DMS 273 (cell line): ENCODE measurements around the gene GCH1.
A peak's percentile ranks its signal among the peaks of the same experiment; 100 is the strongest.
"Not testable (repeated sequence)": the region's sequence is repeated elsewhere in the genome, so short reads cannot be mapped to it uniquely, and the experiment has no call there.

ENCODE experiments used
- DNase-seq: peaks from one replicate; lab custom pipeline; 2025; ENCODE audit not compliant: unreplicated experiment; lab: John Stamatoyannopoulos, UW

GCH1 gene

DNA sequence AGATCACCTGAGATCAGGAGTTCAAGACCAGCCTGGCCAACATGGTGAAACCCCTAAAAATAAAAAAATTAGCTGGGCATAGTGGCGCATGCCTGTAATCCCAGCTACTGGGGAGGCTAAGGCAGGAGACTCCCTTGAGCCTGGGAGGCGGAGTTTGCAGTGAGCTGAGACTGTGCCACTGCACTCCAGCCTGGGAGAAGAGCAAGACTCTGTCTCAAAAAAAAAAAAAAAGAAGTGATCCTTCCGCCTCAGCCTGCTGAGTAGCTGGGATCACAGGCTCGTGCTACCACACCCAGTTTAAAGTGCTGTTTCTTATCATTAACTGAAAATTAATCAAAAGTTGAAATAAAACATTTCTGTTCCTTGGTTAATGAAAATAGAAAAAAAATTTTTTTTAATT is 6.3 kb upstream of the GCH1 start:
- DNase-seq = not testable (repeated sequence)

DNA sequence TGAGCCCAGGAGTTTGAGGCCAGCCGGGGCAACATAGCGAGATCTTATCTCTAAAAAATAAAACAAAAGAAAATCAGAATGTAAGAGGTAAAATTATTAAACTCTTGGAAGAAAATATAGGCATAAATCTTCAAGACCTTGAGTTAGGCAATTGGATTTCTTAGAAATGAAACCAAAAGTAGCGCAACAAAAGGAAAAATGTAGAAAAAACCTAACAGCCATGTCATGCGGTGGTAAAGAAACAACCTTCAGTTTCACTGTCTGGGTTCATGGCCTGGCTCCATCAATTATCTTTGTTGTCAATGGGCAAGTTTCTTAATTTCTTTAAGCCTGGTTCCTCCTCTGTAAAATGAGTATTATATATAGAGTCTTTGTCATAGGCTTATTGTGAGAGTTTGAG is 5.6 kb upstream of the GCH1 start:
- DNase-seq = no peak

DNA sequence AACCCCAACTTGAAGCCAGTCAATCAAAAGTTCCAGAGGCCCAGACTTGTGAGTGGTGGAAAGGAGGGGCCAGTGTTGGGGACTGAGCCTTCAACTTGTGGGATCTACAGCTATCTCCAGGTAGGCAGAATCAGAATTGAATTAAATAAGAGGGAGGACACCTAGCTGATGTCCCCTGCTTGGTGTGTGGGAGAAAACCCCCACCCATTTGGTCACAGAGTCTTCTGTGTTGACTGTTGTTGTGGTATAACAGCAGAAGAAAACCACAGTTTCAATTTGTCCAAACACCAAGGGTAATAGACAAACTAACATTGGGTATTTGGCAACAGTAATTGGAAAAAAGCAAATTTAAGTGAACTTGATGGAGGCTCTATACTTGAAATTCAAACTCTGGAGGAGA is 3.4 kb upstream of the GCH1 start:
- DNase-seq = no peak

DNA sequence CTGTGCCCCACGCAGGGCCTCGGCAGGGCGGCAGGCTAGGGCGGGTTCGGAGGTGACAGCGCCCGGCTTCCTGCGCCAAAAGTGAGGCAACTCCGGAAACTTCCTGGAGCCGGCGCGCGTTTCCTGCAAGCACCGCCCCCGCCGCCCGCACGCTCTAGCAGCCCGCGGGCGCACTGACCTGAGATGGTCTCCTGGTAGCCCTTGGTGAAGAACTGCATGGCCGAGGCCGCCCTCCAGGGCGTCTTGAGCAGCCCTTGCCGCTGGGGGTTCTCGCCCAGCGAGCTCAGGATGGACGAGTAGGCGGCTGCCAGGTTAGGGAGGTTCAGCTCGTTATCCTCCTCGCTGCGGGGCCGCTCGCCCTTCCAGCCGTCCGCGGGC is 494 bp downstream of the GCH1 start:
- peak; percentile 85 for DNase-seq

DNA sequence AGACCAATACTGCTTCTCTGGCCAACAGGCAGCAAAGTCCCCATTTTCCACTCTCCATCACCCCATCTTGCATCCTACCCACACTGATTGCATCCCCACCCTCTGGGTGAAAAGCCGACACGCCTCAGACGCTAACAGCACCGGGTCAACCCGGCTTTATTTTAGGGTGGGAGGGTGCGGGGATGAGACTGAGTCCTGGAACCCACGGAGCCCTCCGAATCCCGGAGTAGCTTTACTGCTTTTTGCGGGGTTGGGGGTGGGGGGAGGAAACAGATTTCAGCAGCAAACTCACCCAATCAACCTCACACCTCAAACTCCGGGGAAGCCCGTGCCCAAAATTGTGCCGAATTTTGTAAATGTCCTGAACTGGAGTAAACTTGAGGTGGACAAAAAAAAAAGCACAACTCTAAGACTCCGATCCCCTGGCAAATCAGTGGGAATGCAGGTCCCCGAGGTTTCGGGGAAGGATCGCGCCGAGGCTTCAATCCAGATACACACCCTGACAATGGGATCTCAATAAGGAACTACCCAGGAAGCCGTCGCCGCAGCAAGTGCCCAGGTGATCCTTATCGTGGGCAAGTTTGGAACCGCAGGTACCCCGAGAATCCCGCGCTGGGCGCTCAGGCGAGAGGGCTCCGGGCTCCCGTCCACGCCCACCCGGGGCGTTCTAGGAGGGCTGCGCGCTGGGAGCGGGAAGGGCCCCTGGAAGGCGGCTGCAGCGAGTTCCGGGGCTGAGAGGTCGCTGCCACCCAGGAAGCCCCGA is 1.1 kb downstream of the GCH1 start:
- DNase-seq = no peak

DNA sequence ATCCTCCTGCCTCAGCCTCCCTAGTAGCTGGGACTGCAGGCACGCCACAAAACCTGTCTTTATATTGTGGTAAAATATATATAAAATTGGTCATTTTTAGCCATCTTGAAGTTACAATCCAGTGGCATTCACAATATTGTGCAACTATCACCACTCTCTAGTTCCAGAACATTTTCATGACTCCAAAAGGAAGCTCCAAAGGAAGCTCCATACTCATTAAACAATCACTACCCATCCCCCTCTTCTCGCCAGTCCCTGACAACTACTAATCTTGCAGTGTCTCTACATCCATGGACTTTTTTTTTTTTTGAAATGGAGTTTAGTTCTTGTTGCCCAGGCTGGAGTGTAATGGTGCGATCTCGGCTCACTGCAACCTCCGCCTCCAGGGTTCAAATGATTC is 3.1 kb downstream of the GCH1 start:
- DNase-seq = no peak

DNA sequence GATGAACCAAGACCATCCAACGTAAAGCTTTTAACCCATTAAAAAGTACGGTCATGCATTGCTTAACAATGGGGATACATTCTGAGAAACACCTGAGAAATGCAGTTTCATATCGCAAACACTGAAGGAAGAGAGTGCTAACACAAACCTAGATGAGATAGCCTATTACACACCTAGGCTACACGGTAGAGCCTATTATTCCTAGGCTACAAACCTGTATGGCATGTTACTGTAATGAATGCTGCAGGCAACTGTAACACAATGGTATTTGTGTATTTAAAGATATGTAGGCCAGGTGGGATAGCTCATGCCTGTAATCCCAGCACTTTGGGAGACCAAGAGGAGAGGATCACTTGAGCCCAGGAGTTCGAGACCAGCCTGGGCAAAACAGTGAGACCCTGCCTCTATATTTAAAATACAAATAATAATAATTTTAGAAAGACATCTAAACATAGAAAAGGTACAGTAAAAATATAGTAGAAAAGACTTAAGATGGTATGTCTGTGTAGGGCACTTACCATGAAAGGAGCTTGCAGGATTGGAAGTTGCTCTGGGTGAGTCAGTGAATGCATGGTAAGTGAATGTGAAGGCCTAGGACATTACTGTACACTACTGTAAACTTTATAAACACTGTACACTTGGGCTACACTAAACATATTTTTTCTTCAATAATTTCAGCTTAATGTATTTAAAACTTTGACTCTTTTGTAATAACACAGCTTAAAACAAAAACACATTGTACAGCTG is 4.6 kb downstream of the GCH1 start:
- DNase-seq = not testable (repeated sequence)

DNA sequence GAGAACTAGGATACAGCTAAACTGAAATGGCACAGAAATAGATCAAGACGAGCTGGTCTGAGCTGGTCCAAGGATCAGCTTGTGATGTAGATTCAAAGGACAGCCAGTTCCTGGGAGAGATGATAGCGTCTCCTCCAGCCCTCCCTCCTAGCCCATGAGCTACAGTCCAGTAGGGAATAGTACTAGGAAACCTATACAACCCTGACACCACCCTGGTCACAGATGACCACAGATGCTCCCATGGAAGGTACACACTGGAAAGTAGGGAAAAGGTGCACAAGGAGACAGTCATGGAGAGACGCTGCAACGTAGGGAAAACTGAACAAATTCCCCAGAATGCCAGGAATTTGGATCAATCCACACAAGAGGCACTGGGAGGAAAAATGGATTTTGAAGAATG is 6.9 kb downstream of the GCH1 start:
- DNase-seq = no peak

DNA sequence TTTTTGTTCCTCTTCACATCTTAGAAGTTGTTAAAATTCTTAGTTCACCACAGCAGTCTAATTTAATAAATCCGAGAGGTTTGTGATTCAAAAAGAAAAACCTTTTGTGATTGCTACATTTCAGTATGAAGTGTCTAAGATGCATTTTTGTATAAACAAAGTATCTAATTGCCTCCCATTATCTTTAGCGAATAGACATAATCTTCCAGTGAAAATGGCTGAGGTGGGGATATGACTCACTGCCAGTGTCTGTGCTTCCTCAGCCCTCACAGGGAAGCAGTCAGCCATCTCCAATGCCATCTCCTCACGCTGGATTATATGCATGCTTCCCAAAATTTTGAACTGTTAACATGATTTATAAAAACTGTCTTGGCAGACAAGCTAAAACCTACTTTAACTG is 7.6 kb downstream of the GCH1 start:
- no peak for DNase-seq

DNA sequence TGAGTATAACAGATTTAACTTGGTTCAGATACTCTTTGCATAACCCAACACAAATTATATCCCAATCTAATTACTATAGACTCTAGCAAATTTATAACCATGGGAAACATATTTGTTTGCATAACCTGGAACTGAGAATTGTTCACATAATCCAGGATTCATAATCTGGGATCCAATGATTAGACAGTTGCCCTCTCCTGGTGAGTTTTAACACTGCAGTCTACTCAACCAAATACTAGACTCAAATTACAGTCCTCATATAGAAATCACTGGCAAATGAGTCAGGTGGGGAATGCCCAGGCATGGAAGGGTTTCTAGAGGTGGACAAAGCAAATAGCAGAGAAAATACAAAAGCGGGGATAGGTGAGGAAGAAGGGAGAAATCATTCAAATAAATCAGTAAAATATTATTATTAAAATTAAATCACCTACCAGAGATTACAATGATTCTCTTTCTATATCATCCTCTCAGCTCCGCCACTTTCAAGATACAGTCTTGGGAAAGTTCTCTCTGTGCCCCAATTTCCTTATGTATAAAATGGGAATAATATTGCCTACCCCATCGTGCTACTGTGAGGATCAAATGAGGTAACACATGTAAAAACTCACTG is 9.4 kb downstream of the GCH1 start:
- DNase-seq = peak; percentile 77

DNA sequence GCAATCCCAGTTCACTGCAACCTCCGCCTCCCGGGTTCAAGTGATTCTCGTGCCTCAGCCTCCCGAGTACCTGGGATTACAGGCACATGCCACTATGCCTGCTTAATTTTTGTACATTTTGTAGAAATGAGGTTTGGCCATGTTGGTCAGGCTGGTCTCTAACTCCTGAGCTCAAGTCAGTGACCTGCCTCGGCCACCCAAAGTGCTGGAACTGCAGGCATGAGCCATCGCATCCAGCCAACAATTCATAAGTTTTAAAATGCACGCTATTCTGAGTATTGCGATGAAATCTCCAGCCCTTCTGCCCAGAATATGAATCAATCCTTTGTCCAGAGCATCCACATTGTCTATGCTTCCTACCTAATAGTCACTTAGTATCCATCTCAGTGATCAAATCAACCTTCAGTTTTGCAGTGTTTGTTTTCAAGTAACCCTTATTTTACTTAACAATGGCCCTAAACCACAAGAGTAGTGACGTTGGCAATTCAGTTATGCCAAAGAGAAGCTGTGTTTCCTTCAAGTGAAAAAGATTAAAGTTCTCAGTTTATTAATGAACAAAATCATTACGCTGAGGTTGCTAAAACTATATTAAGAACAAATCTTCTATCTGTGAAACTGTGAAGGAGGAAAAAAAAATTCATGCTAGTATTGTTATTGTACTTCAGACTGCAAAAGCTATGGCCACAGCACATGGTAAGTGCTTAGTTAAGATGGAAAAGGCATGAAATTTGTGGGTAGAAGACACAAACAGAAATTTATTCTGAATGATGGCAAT is 11.0 kb downstream of the GCH1 start:
- no peak for DNase-seq

DNA sequence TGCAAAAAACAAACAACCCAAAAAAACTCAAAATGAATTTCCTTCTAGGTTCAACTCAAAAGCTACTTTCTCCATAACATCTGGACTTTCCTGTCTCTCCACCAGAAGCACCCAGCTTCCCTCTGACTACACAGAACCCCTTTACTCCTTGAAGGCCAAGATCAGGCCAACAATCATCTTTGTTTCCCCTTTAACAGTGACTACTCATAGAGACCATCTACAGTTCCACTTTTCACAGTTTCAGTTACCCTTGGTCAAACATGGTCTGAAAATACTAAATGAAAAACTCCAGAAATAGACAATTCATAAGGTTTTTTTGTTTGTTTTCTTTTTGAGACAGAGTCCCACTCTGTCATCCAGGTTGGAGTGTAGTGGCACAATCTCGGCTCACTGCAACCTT is 11.8 kb downstream of the GCH1 start:
- DNase-seq = no peak

DNA sequence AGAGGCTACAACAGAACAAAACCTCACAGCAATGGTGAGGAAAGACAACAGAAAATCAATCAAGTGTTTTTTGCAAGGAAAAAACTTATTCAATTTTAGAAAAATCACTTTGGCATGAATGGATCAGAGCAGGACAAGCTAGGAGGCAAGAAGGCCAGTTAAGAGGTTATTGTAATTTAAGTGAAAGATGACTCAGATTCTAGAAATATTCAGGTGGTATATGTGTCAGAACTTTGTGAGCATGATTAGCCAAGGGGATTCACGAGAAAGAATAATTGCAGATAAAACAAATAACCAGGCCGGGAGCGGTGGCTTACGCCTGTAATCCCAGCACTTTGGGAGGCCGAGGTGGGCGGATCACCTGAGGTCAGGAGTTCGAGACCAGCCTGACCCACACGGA is 12.7 kb downstream of the GCH1 start:
- DNase-seq = no peak

DNA sequence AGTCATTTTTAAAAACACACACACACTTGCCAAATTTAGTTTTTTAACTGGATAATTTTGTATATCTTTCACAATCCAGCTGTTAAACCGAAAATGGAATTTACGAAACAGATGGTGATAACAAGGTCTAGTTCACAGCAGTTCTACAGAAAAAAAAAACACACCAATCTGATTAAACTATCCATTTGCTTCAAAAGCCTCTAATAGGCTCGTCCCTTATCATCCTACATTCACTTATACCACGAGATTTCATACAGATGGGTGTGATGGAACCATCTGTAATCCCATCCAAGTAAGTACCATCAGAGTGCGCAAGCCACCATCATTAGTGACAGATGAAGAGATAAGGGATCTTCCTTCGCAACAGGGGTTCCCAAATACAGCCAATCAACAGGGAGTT is 20.1 kb downstream of the GCH1 start:
- DNase-seq = peak; percentile 56

DNA sequence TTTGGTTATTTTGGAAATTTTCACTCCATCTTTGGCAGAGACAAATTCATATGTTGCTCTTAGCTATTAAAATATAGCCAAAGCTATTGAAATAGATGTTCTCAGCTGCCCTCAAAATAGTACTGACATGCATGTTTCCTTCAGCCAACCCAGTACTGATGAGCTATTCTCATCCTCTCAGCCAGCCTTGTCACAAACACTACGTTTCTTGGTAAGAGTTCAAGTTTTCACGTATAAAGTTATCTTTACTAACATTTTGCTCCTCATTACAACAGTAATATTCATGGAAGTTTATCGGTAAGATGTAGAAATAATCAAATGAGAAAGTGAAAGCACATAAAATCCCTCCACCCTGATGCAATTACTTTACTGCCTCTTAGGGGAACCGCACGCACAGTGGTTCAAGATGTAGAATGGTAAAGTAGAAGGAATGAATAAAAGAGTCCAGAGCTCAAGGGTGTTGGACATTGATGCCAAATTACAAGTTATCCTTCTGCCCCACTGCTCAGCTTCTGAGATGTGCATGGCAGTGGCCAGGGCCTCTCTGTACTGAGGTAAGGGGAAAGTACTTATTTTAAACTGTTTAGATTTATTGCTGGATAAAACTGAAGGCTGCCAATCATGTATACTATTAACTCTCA is 20.7 kb downstream of the GCH1 start:
- DNase-seq = peak; percentile 63

DNA sequence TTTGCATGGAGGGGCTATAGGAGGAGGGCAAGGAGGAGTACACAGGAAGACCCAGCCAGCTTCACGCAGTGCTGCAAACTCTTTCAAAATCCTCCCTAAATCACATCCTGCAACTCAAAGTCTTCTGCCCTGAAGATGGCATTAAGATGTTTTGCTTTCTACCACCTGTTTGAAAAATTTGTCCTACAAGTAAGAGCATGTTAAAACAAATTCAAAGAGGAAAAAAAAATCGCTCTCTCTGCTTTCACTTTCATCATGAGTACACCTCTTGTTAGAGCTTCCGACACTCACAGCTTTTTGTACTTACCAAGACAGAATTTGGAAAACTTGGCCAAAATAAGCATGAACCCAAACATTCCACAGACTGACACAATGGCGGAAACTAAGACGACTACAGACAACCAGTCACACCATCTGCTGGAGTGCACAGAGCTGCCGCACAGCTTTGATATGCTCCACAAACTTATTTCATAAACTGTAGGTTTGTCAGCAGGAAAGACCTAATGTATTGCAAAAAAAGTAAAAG is 21.3 kb downstream of the GCH1 start:
- peak; percentile 61 for DNase-seq

DNA sequence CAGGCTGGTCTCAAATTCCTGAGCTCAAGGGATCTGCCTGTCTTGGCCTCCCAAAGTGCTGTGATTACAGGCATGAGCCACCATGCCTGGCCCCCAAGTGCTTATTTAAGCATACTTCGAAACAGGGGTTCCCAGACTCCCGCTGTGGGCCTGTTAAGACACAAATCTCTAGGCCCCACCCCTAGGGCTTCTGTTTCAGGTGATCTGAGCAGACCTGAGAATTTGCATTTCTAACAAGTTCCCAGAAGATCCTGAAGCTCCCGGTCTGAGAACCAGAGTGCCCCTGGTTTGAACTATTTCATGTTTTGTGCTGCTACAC is 25.0 kb downstream of the GCH1 start:
- no peak for DNase-seq

DNA sequence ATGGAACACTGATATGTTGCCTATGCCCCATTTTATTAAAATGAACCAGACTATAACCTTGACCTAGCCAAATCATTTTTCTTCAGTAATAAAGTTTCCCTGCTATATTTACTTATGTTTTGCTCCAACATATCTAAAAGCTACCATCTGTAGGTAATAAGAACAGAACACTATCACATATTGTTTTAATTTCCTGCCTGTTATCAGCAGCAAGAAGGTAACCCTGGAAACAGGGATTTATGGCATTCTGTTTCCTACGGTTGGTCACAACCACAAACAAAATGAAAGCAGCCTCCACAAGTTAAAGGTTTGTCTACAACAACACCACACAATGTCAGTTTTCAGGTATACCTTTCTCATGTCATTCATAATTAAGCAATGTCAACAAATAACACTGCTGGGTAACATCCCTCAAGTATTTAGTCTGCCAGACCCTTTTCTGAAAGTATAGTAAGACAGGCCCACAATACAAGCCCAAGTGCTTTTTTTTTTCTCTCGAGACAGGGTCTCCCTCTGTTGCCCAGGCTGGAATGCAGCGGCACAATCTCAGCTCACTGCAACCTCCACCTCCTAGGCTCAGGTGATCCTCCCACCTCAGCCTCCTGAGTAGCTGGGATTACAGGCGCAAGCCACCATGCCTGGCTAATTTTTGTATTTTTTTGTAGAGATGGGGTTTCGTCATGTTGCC is 25.5 kb downstream of the GCH1 start:
- no peak for DNase-seq

DNA sequence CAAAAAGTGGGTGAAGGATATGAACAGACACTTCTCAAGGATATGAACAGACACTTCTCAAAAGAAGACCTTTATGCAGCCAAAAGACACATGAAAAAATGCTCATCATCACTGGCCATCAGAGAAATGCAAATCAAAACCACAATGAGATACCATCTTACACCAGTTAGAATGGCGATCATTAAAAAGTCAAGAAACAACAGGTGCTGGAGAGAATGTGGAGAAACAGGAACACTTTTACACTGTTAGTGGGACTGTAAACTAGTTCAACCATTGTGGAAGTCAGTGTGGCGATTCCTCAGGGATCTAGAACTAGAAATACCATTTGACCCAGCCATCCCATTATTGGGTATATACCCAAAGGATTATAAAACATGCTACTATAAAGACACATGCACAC is 27.0 kb downstream of the GCH1 start:
- DNase-seq = not testable (repeated sequence)
